ENCODE results near the gene HECW1.

HECW1 gene

DNA sequence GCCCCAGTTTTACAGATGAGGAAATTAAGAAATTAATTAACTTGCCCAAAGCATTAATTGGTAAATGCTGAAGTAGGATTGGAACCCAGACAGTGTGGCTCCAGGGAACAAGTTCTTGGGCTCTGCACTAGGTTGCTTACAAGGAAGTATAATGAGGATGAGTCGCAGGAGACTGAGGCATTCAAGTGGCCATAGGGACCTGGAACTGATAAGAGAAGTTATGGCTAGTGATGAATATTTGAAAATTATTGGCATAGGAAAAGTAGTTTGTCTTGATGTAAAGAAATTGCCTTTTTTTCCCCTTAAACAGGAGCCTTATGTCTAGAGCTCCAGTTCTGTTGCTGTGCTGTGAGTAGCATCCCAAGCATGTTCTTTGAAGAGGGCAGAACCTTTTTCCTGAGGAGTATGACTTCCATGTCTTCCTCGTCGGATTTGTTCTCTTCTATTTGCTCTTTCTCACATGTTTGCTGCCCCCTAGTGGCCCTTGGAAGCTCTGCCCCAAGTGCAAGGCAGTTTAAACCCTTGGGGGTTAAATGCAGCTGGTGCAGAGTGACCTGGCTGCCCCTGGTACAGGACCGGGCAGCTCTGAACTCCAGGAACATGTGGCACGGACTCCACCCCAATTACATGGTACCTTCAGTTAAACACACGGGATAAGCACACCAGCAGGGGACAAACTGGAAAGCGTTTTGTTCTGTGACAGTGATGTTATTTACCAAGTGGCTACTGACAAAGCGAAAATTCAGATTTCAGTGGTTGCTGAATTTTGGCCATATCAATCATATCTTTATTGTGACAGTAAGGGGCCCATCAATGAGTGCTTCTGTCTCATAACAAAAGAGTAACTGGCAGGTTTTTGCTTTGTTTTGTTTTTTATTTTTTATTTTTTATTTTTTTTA lies 148.8 kb downstream of the HECW1 start (continued):
- TF ChIP-seq ZNF571 (tag by site-specific recombination; IDR thresholded peaks at IDR 0.05) (no peak), ZNF404 (tag by site-specific recombination; IDR thresholded peaks at IDR 0.05) (no peak), SCRT2 (tag by site-specific recombination; IDR thresholded peaks at IDR 0.05) (no peak), HOXA7 (CRISPR knock-in tag; IDR thresholded peaks at IDR 0.05; ENCODE audit: borderline replicate concordance) (no peak), ZNF510 (tag by site-specific recombination; IDR thresholded peaks at IDR 0.05; ENCODE audit: insufficient replicate concordance) (no peak), HOXC10 (CRISPR knock-in tag; IDR thresholded peaks at IDR 0.05) (no peak)

GRCh38 chr7:43265139-43265538 lies 152.7 kb downstream of the HECW1 start:
- POLR2A ChIA-PET: no interaction called here
- Histone ChIP-seq H3K4me1 (ENCODE audit: control insufficient read depth, insufficient read depth, low read length) (no peaks in the 10 kb centered on the region), H3K4me3 (ENCODE audit: low read depth, low read length) (no peak overlapping the region), H3K9me3 (ENCODE audit: control insufficient read depth, insufficient read depth, low read depth, low read length) (no peaks in the 10 kb centered on the region), H3K27ac (ENCODE audit: extremely low read depth, low read depth, low read length) (no peak overlapping the region), H3K36me3 (ENCODE audit: control insufficient read depth in 2 of 2, insufficient read depth in 1 of 2, low read length in 2 of 2) (no peaks in the 10 kb centered on the region)
- CTCF ChIA-PET: interaction anchor here (0.6 to 1.4 kb wide), 2 partner anchors 322 to 574 kb away, joined by 3 read pairs; no protein-coding TSS in a partner anchor
- no peak for TF ChIP-seq SETDB1 (IDR thresholded peaks at IDR 0.05; ENCODE audit: insufficient read length, low read length)
- TF ChIP-seq ZBTB7A (tag by site-specific recombination; IDR thresholded peaks at IDR 0.05; ENCODE audit: low read depth): no peak
- TF ChIP-seq ZNF623 (tag by site-specific recombination; IDR thresholded peaks at IDR 0.05): no peak
- TF ChIP-seq WT1 (tag by site-specific recombination; IDR thresholded peaks at IDR 0.05): no peak
- TF ChIP-seq ZNF580 (tag by site-specific recombination; IDR thresholded peaks at IDR 0.05): no peak
- TF ChIP-seq ZNF292 (tag by site-specific recombination; IDR thresholded peaks at IDR 0.05; ENCODE audit: borderline replicate concordance, low read depth): no peak
- TF ChIP-seq, protein P1, sequence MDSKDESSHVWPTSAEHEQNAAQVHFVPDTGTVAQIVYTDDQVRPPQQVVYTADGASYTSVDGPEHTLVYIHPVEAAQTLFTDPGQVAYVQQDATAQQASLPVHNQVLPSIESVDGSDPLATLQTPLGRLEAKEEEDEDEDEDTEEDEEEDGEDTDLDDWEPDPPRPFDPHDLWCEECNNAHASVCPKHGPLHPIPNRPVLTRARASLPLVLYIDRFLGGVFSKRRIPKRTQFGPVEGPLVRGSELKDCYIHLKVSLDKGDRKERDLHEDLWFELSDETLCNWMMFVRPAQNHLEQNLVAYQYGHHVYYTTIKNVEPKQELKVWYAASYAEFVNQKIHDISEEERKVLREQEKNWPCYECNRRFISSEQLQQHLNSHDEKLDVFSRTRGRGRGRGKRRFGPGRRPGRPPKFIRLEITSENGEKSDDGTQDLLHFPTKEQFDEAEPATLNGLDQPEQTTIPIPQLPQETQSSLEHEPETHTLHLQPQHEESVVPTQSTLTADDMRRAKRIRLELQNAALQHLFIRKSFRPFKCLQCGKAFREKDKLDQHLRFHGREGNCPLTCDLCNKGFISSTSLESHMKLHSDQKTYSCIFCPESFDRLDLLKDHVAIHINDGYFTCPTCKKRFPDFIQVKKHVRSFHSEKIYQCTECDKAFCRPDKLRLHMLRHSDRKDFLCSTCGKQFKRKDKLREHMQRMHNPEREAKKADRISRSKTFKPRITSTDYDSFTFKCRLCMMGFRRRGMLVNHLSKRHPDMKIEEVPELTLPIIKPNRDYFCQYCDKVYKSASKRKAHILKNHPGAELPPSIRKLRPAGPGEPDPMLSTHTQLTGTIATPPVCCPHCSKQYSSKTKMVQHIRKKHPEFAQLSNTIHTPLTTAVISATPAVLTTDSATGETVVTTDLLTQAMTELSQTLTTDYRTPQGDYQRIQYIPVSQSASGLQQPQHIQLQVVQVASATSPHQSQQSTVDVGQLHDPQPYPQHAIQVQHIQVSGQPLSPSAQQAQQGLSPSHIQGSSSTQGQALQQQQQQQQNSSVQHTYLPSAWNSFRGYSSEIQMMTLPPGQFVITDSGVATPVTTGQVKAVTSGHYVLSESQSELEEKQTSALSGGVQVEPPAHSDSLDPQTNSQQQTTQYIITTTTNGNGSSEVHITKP (tag by site-specific recombination; IDR thresholded peaks at IDR 0.05): no peak
- no peak for TF ChIP-seq PRDM6 (tag by site-specific recombination; IDR thresholded peaks at IDR 0.05)
- TF ChIP-seq KLF8 (tag by site-specific recombination; IDR thresholded peaks at IDR 0.05): no peak
- TF ChIP-seq ZNF830 (tag by site-specific recombination; IDR thresholded peaks at IDR 0.05; ENCODE audit: low read depth): no peak
- no peak for TF ChIP-seq EGR2 (tag by site-specific recombination; IDR thresholded peaks at IDR 0.05; ENCODE audit: low read depth)
- no peak for TF ChIP-seq ZNF558 (tag by site-specific recombination; IDR thresholded peaks at IDR 0.05)
- TF ChIP-seq, protein P2, sequence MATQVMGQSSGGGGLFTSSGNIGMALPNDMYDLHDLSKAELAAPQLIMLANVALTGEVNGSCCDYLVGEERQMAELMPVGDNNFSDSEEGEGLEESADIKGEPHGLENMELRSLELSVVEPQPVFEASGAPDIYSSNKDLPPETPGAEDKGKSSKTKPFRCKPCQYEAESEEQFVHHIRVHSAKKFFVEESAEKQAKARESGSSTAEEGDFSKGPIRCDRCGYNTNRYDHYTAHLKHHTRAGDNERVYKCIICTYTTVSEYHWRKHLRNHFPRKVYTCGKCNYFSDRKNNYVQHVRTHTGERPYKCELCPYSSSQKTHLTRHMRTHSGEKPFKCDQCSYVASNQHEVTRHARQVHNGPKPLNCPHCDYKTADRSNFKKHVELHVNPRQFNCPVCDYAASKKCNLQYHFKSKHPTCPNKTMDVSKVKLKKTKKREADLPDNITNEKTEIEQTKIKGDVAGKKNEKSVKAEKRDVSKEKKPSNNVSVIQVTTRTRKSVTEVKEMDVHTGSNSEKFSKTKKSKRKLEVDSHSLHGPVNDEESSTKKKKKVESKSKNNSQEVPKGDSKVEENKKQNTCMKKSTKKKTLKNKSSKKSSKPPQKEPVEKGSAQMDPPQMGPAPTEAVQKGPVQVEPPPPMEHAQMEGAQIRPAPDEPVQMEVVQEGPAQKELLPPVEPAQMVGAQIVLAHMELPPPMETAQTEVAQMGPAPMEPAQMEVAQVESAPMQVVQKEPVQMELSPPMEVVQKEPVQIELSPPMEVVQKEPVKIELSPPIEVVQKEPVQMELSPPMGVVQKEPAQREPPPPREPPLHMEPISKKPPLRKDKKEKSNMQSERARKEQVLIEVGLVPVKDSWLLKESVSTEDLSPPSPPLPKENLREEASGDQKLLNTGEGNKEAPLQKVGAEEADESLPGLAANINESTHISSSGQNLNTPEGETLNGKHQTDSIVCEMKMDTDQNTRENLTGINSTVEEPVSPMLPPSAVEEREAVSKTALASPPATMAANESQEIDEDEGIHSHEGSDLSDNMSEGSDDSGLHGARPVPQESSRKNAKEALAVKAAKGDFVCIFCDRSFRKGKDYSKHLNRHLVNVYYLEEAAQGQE (tag by site-specific recombination; IDR thresholded peaks at IDR 0.05): no peak
- TF ChIP-seq, protein P3, sequence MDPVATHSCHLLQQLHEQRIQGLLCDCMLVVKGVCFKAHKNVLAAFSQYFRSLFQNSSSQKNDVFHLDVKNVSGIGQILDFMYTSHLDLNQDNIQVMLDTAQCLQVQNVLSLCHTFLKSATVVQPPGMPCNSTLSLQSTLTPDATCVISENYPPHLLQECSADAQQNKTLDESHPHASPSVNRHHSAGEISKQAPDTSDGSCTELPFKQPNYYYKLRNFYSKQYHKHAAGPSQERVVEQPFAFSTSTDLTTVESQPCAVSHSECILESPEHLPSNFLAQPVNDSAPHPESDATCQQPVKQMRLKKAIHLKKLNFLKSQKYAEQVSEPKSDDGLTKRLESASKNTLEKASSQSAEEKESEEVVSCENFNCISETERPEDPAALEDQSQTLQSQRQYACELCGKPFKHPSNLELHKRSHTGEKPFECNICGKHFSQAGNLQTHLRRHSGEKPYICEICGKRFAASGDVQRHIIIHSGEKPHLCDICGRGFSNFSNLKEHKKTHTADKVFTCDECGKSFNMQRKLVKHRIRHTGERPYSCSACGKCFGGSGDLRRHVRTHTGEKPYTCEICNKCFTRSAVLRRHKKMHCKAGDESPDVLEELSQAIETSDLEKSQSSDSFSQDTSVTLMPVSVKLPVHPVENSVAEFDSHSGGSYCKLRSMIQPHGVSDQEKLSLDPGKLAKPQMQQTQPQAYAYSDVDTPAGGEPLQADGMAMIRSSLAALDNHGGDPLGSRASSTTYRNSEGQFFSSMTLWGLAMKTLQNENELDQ (tag by site-specific recombination; IDR thresholded peaks at IDR 0.05; ENCODE audit: low read depth): no peak
- TF ChIP-seq ZNF777 (tag by site-specific recombination; IDR thresholded peaks at IDR 0.05; ENCODE audit: borderline replicate concordance): no peak
